HFF-Myc (cell line): Measurements from ENCODE around the gene CRYBG1.
"Not testable (repeated sequence)": the region's sequence is repeated elsewhere in the genome, so short reads cannot be mapped to it uniquely, and the experiment has no call there.

Experiments used
- DNase-seq: peaks from one replicate; pipeline ENCODE4 v3.0.0-alpha.2; 2011; ENCODE audit warnings: low read depth; ENCODE audit errors: extremely low read depth
- H3K4me3 ChIP-seq: replicated peaks from 2 replicates; pipeline ENCODE4 v1.5.1; 2011; ENCODE audit warnings: low read depth, mild to moderate bottlenecking, control low read depth, low read length
- CTCF ChIP-seq: IDR thresholded peaks from 2 replicates; pipeline ENCODE4 v1.5.1; 2012; ENCODE audit warnings: mild to moderate bottlenecking, low read depth, low read length, control low read depth; ENCODE audit errors: missing control alignments

The CRYBG1 gene

GRCh38 chr6:106385530-106385929 is 25.0 kb downstream of the CRYBG1 start:
- H3K4me3 ChIP-seq = no peak overlapping the region
- DNase-seq = no peak
- TF ChIP-seq CTCF = no peak

- DNase-seq = no peak
- H3K4me3 ChIP-seq = no peak overlapping the region
- TF ChIP-seq CTCF = no peak
Measured at GRCh38 chr6:106387875-106388274, 27.4 kb downstream of the CRYBG1 start.

GRCh38 chr6:106390088-106390487 is 29.6 kb downstream of the CRYBG1 start:
- no peak overlapping the region for H3K4me3 ChIP-seq
- no peak for TF ChIP-seq CTCF
- DNase-seq = no peak

DNA sequence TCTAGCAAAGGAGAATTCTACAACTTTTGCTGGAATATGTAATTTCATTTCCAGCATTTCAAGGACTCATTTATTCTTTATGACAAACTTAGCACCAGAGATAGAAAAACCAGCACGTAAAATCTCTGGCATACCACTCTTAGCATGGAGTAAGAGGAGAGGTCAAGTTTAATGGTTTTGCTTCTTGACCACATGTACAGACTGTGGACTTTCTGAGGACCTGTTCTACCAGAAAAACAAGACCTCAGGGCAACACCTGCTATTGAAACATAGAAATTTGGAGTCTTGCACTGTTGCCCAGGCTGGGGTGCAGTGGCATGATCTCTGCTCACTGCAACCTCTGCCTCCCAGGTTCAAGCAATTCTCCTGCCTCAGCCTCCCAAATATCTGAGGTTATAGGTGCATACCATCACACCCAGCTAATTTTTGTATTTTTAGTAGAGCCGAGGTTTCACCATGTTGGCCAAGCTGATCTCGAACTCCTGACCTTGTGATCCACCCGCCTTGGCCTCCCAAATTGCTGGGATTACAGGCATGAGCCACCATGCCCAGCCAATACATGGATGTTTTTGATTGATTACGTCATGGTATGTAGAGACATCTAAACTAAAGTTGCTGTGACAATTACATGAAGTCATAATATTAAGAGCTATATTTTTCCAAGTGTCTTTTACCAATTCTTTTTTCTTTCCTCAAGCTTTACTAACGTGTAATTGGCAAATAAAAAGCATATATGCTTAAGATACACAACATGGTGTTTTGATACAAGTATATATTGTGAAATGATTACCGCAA is 36.1 kb downstream of the CRYBG1 start:
- no peak for TF ChIP-seq CTCF
- no peak for DNase-seq
- H3K4me3 ChIP-seq = no peak overlapping the region

DNA sequence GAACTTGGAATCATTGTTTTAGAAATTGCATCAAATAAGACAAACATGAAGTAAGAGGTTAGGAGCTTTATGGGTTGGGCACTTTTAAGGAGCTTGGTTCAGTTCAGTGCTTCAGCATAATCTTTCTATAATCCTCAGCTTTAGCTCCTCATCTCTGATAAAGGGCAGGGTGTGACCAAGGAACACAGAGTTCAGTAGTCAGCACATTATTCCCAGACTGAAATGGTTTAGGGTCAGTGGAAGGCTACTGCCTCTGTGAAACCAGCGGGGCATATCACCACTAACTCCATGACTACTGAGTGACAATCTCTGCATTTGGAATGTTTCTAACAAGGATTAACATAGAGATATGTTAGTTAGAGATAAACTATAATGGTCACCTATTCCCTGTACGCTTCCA is 36.9 kb downstream of the CRYBG1 start:
- no peak for DNase-seq
- no peak overlapping the region for H3K4me3 ChIP-seq
- TF ChIP-seq CTCF = no peak

- DNase-seq = no peak
- no peak overlapping the region for H3K4me3 ChIP-seq
- TF ChIP-seq CTCF = no peak
Measured at GRCh38 chr6:106398621-106399020, 38.1 kb downstream of the CRYBG1 start.

GRCh38 chr6:106405044-106405443 is 44.5 kb downstream of the CRYBG1 start:
- DNase-seq, H3K4me3 ChIP-seq: not testable (repeated sequence)
